NCI-H128 (cell line): Measurements from ENCODE around the gene PRSS38.

Experiments used
- DNase-seq: peaks from one replicate; lab custom pipeline; 2025; ENCODE audit not compliant: unreplicated experiment; lab: John Stamatoyannopoulos, UW

Gene PRSS38

GRCh38 chr1:227894831-227895451 lies 79.5 kb downstream of the PRSS38 start:
- DNase-seq: no peak
